Heart right ventricle (tissue), 16 donors: ENCODE measurements around the gene IKZF2. TPM values are rescaled to one million over a fixed set of nuclear protein-coding genes. Genes with fewer than 3 reads are reported as not detected.

ENCODE experiments used
- ATAC-seq, 8 donors: fragments of 200-7000 bp; cut with Tn5 transposase; one replicate each; pipeline ENCODE4 v1.9.1; 2020; ENCODE audit warnings: mild to moderate bottlenecking in 8 of 8, moderate library complexity in 8 of 8, moderate number of reproducible peaks in 1 of 8
- DNase-seq, 2 donors: peaks; one replicate each; pipeline ENCODE4 v3.0.0-alpha.2; 2020
- H3K27ac ChIP-seq, 10 donors: fragments of 200-600 bp; sonication (generic) in 2 of 10; one replicate each; pipeline versions ENCODE4 v1.5.0 to v1.8.0; 2020 to 2022; ENCODE audit warnings: mild to moderate bottlenecking in 3 of 10
- H3K27me3 ChIP-seq, 7 donors: fragments of 200-600 bp; one replicate each; pipeline ENCODE4 v1.8.0; 2021 to 2022; ENCODE audit warnings: mild to moderate bottlenecking in 2 of 7
- H3K36me3 ChIP-seq, 9 donors: fragments of 200-600 bp; sonication (generic) in 1 of 9; one replicate each; pipeline versions ENCODE4 v1.5.0 to v1.8.0; 2020 to 2022; ENCODE audit warnings: mild to moderate bottlenecking in 2 of 9
- H3K4me1 ChIP-seq, 9 donors: fragments of 200-600 bp; sonication (generic) in 1 of 9; one replicate each; pipeline versions ENCODE4 v1.5.0 to v1.8.0; 2020 to 2022; ENCODE audit warnings: mild to moderate bottlenecking in 4 of 9
- H3K4me3 ChIP-seq, 10 donors: fragments of 200-600 bp; sonication (generic) in 2 of 10; one replicate each; pipeline versions ENCODE4 v1.5.0 to v1.8.0; 2020 to 2022; ENCODE audit warnings: mild to moderate bottlenecking in 7 of 10, moderate library complexity in 2 of 10
- H3K9me3 ChIP-seq, 11 donors: fragments of 200-600 bp in 10 of 11; sonication (generic) in 2 of 11; one replicate each; pipeline versions ENCODE4 v1.5.0 to v1.8.0; 2013 to 2022; ENCODE audit warnings: mild to moderate bottlenecking in 2 of 11, control low read depth in 1 of 11, moderate library complexity in 1 of 11
- CTCF ChIP-seq, 9 donors: fragments of 200-600 bp; sonication (generic) in 2 of 9; IDR thresholded peaks; one replicate each; pipeline versions ENCODE4 v1.5.0 to v1.8.0; 2021 to 2022; ENCODE audit warnings: antibody characterized with exemption in 9 of 9, mild to moderate bottlenecking in 5 of 9, moderate library complexity in 1 of 9
- WGBS, 2 donors: extraction: QIAGEN DNeasy Blood & Tissue Kit; methylation state at CpG; one replicate each; pipeline ENCODE4 v1.1.7; 2013; ENCODE audit warnings: inconsistent platforms in 1 of 2; 5-methylcytosine and 5-hydroxymethylcytosine counted together
- intact Hi-C, 10 donors: fragments of 100-400 bp; cut with DNase I; formaldehyde crosslinking; loops; one replicate each; pipeline versions ENCODE4 v1.11.1 to v1.14.2; 2022
- polyA plus RNA-seq, 2 donors: library from polyadenylated mRNA; stranded (reverse); fragments of 200-250 nt; gene quantifications; one replicate each; pipeline ENCODE4 v1.2.3, GENCODE V29; 2013
- total RNA-seq, 10 donors: library from RNA; stranded (reverse); fragmentation: NEBNext Ultra II Directional in 3 of 10; extraction: Animal tissue kit (Norgen Biotek cat#: 25700) in 3 of 10; gene quantifications; one replicate each; pipeline versions ENCODE4 v1.2.1 to v1.2.4, GENCODE V29; 2021 to 2023
- donor health status: Arrhythmogenic right ventricular cardiomyopathy.
- donor health status: ischemic (EF 13 %, LVEDD 7.1; RV severe dilation, severe dysfunction).
- donor health status: healthy with polysubstance abuse.
- donor health status: DM: no; HTN: yes; CAD: no.
- donor health status: DM: no; HTN: no; CAD: no.
- donor health status: ischemic (EF 25% LVEDD 6.9; RV normal size, moderate dysfunction).
- donor health status: ischemic (EF 25% LVEDD 5.7; RV mildly dilated, moderate dysfunction).
- donor health status: healthy.
- donor health status: DM: yes; HTN: yes; CAD: no.
- donor health status: Ischemic cardiomyopathy.
- donor health status: ischemic (EF 35%, LVEDD 5.7; RV mildly dilated, moderate dysfunction).
- donor health status: nonischemic (EF 11% LVEDD 7.7; RV severe dilation, severe dysfunction).
- donor health status: DM: yes; HTN: yes; CAD: no.
- donor health status: PGD.
- donor health status: ischemic (EF 29% LVEDD 5.4; RV normal size, mild dysfunction).
- donor health status: nonischemic (EF 23%, LVEDD 6.1; RV moderate dilation, normal function).

IKZF2 gene
- total and polyA plus RNA-seq, 12 donors, result 0.36 to 8.1 (median 5.9) TPM

- DNase-seq (no peak), ATAC-seq (peak in 4 of 8 donors; percentile 29 to 71 (median 41))
- Histone ChIP-seq H3K27ac (peak overlapping the region in 5 of 10 donors; percentile 38 to 57 (median 48)), H3K27me3 (no peaks in the 10 kb centered on the region), H3K4me1 (peaks cover 0 to 19% (median 8%) of the 10 kb centered on the region in 9 donors), H3K9me3 (no peaks in the 10 kb centered on the region), H3K36me3 (no peaks in the 10 kb centered on the region), H3K4me3 (no peak overlapping the region)
- no peak for TF ChIP-seq CTCF (IDR thresholded peaks at IDR 0.05)
- intact Hi-C loops, result no loop called here
- 43 to 44% methylated on average over 2 of the region's 2 CpGs for WGBS, 2 donors
Measured at GRCh38 chr2:212974692-212975091, 176.7 kb downstream of the IKZF2 start.

GRCh38 chr2:212973347-212973746 lies 178.1 kb downstream of the IKZF2 start:
- intact Hi-C loops, result no loop called here
- Histone ChIP-seq H3K4me3 (no peak overlapping the region), H3K27ac (peak overlapping the region in 3 of 10 donors; percentile 32 to 57 (median 38)), H3K4me1 (peaks cover 0 to 19% (median 8%) of the 10 kb centered on the region in 9 donors), H3K27me3 (no peaks in the 10 kb centered on the region), H3K9me3 (no peaks in the 10 kb centered on the region), H3K36me3 (no peaks in the 10 kb centered on the region)
- peak in 4 of 8 donors; percentile 29 to 83 (median 64) for ATAC-seq
- DNase-seq, result no peak
- 42 to 53% methylated on average over 3 of the region's 3 CpGs for WGBS, 2 donors
- TF ChIP-seq CTCF (IDR thresholded peaks at IDR 0.05), result peak in 1 of 9 donors; percentile 9

GRCh38 chr2:212970132-212970531 lies 181.3 kb downstream of the IKZF2 start:
- Histone ChIP-seq H3K4me3 (no peak overlapping the region), H3K36me3 (no peaks in the 10 kb centered on the region), H3K9me3 (no peaks in the 10 kb centered on the region), H3K4me1 (peaks cover 0 to 17% (median 6%) of the 10 kb centered on the region in 9 donors), H3K27me3 (no peaks in the 10 kb centered on the region), H3K27ac (no peak overlapping the region)
- ATAC-seq (no peak), DNase-seq (no peak)
- intact Hi-C loops, result no loop called here
- no peak for TF ChIP-seq CTCF (IDR thresholded peaks at IDR 0.05)

- no peak overlapping the region for H3K4me3 ChIP-seq
- no peak overlapping the region for H3K27ac ChIP-seq
- peaks cover 0 to 6% (median 0%) of the 10 kb centered on the region in 9 donors for H3K4me1 ChIP-seq
- no peaks in the 10 kb centered on the region for H3K36me3 ChIP-seq
- 74 to 84% methylated on average over 4 of the region's 4 CpGs for WGBS, 2 donors
- no peak for DNase-seq
- ATAC-seq, result no peak
- no peak for TF ChIP-seq CTCF (IDR thresholded peaks at IDR 0.05)
- no peaks in the 10 kb centered on the region for H3K27me3 ChIP-seq
- no peaks in the 10 kb centered on the region for H3K9me3 ChIP-seq
- intact Hi-C loops, result no loop called here
Measured at GRCh38 chr2:212968284-212969081, 182.9 kb downstream of the IKZF2 start.
